T-helper 1 cell (primary cell): ENCODE measurements around the gene EHF.

Source experiments
- DNase-seq, 5 donors: peaks; one replicate each; pipeline ENCODE4 v3.0.0-alpha.2; 2012 to 2020

The EHF gene

GRCh38 chr11:34626393-34626792, 5.5 kb downstream of the EHF start:
- DNase-seq, result no peak

GRCh38 chr11:34627197-34627596, 6.3 kb downstream of the EHF start:
- no peak for DNase-seq

GRCh38 chr11:34629711-34630110, 8.8 kb downstream of the EHF start:
- DNase-seq, result no peak

- no peak for DNase-seq
Observed at GRCh38 chr11:34630544-34630943, 9.7 kb downstream of the EHF start.

- DNase-seq, result no peak
Observed at GRCh38 chr11:34631297-34631696, 10.4 kb downstream of the EHF start.

GRCh38 chr11:34631737-34632104, 10.8 kb downstream of the EHF start:
- DNase-seq, result no peak

GRCh38 chr11:34632105-34632791, 11.4 kb downstream of the EHF start:
- DNase-seq, result no peak

- no peak for DNase-seq
Observed at GRCh38 chr11:34633640-34633989, 12.7 kb downstream of the EHF start.

- DNase-seq, result peak in 1 of 5 donors; percentile 82
Observed at GRCh38 chr11:34633990-34634693, 13.2 kb downstream of the EHF start.

GRCh38 chr11:34634694-34635062, 13.8 kb downstream of the EHF start:
- DNase-seq, result no peak

GRCh38 chr11:34636127-34636526, 15.2 kb downstream of the EHF start:
- DNase-seq, result no peak

- no peak for DNase-seq
Observed at GRCh38 chr11:34637303-34637702, 16.4 kb downstream of the EHF start.

GRCh38 chr11:34638897-34639296, 18.0 kb downstream of the EHF start:
- DNase-seq, result no peak

GRCh38 chr11:34639545-34639944, 18.7 kb downstream of the EHF start:
- no peak for DNase-seq

- no peak for DNase-seq
Observed at GRCh38 chr11:34640050-34640923, 19.4 kb downstream of the EHF start.

- no peak for DNase-seq
Observed at GRCh38 chr11:34640924-34641275, 20.0 kb downstream of the EHF start.

GRCh38 chr11:34641456-34641855, 20.6 kb downstream of the EHF start:
- no peak for DNase-seq

- DNase-seq, result no peak
Observed at GRCh38 chr11:34642001-34642554, 21.2 kb downstream of the EHF start.

- DNase-seq, result no peak
Observed at GRCh38 chr11:34642873-34643272, 22.0 kb downstream of the EHF start.

- DNase-seq, result no peak
Observed at GRCh38 chr11:34643311-34643710, 22.4 kb downstream of the EHF start.

- DNase-seq, result no peak
Observed at GRCh38 chr11:34643846-34644245, 23.0 kb downstream of the EHF start.

GRCh38 chr11:34644669-34645406, 23.9 kb downstream of the EHF start:
- no peak for DNase-seq

- no peak for DNase-seq
Observed at GRCh38 chr11:34646431-34646830, 25.5 kb downstream of the EHF start.
